ENCODE data around the gene SFXN4.
"Not testable (repeated sequence)": the region's sequence is repeated elsewhere in the genome, so short reads cannot be mapped to it uniquely, and the experiment has no call there.

DNA sequence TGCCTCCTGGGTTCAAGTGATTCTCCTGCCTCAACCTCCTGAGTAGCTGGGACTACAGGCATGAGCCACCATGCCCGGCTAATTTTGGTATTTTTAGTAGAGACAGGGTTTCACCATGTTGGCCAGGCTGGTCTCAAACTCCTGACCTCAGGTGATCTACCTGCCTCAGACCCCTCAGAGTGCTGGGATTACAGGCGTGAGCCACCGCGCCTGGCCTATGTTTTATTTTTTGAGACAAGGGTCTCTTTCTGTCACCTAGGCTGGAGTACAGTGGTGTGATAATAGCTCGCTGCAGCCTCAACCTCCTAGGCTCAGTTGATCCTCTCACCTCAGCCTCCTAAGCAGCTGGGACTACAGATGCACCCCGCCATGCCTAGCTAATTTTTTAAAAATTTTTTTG is 13.9 kb downstream of the SFXN4 start:
- not testable (repeated sequence) for TF ChIP-seq EZH2 (IDR thresholded peaks at IDR 0.05; ENCODE audit: insufficient read depth, poor library complexity, severe bottlenecking); EZH2phosphoT487 (IDR thresholded peaks at IDR 0.05; ENCODE audit: insufficient read depth, low read depth)
